Fibroblast of lung (primary cell): ENCODE data around the gene NCSTN.

Experiments used
- EZH2 ChIP-seq: IDR thresholded peaks from 2 replicates; pipeline ENCODE4 v1.5.1; 2012; ENCODE audit warnings: low read length, control low read depth, mild to moderate bottlenecking; ENCODE audit errors: missing control alignments
- TF ChIP-seq, protein P1 (sequence below), 2 donors: IDR thresholded peaks in 1 of 2; conservative IDR thresholded peaks in 1 of 2; 1 replicate in 1 of 2; 2 replicates in 1 of 2; pipeline ENCODE4 v1.5.1; 2011 to 2012; ENCODE audit warnings: low read length in 2 of 2, control low read depth in 1 of 2, inconsistent platforms in 1 of 2, low read depth in 1 of 2, mild to moderate bottlenecking in 1 of 2

- TF ChIP-seq, protein P1, sequence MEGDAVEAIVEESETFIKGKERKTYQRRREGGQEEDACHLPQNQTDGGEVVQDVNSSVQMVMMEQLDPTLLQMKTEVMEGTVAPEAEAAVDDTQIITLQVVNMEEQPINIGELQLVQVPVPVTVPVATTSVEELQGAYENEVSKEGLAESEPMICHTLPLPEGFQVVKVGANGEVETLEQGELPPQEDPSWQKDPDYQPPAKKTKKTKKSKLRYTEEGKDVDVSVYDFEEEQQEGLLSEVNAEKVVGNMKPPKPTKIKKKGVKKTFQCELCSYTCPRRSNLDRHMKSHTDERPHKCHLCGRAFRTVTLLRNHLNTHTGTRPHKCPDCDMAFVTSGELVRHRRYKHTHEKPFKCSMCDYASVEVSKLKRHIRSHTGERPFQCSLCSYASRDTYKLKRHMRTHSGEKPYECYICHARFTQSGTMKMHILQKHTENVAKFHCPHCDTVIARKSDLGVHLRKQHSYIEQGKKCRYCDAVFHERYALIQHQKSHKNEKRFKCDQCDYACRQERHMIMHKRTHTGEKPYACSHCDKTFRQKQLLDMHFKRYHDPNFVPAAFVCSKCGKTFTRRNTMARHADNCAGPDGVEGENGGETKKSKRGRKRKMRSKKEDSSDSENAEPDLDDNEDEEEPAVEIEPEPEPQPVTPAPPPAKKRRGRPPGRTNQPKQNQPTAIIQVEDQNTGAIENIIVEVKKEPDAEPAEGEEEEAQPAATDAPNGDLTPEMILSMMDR (conservative IDR thresholded peaks at IDR 0.05 in 1 of 2, IDR thresholded peaks at IDR 0.05 in 1 of 2; ENCODE audit: low read depth in 1 of 2, low read length in 2 of 2): no peak
- no peak for TF ChIP-seq EZH2
These were observed 28.6 kb downstream of the NCSTN start for GRCh38 chr1:160371756-160372155.
